NCI-H2107 (cell line): ENCODE results near the gene ARAF.
"Not testable (repeated sequence)": the region's sequence is repeated elsewhere in the genome, so short reads cannot be mapped to it uniquely, and the experiment has no call there.

Source experiments
- DNase-seq: peaks from one replicate; lab custom pipeline; 2025; lab: John Stamatoyannopoulos, UW

Gene ARAF

DNA sequence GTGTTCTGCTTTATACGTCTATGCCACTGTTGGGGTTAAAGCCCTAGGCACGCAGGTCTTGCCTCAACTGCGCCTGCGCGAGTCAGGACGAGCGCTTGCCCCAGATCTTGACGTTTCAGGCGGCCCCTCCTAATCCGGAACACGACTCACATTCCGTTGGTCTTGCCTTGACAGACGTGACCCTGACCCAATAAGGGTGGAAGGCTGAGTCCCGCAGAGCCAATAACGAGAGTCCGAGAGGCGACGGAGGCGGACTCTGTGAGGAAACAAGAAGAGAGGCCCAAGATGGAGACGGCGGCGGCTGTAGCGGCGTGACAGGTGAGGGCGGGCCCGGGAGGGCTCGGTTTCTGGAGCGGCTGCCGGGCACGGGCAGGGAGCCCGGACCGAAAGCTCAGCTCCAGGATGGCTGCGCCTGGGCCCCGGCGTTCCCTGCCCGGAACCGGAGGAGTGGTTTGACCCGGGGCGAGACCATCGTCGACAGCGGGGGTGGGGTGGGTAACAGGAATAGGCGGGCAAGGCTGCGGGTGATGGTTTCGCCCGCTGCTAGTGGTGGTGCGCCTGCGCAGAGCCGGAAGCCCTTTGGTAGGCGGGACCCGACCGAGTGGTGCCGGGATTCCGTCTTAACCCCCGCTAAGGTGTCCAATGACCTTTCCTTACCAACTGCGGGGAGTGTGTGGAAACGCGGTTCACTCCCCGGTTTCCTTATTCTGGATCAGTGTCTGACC is at the start of gene ARAF:
TSS of gene ARAF (plus strand) at position 272 of the 725 bp plus-strand sequence. CDS start 1,763 bp downstream, outside the sequence.
- DNase-seq: peak; percentile 95

DNA sequence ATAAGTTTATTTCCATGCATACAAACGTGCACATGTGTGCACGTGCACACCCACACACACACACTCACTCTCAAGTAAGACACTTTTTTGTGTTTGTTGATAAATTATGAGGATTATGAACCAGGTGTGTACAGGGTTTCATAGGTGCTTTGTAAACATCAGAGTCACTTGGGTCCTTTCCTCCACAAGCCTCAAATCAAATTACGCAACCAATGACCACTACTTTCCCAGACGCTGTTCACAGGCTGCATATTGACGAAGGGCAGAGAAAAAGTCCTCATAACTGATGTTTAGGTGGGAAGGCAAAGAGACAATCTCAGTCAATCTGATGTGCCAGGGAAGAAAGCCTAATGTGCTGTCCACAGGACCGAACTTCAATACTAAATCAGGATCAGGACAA is 48.6 kb upstream of the ARAF start:
- DNase-seq: not testable (repeated sequence)

DNA sequence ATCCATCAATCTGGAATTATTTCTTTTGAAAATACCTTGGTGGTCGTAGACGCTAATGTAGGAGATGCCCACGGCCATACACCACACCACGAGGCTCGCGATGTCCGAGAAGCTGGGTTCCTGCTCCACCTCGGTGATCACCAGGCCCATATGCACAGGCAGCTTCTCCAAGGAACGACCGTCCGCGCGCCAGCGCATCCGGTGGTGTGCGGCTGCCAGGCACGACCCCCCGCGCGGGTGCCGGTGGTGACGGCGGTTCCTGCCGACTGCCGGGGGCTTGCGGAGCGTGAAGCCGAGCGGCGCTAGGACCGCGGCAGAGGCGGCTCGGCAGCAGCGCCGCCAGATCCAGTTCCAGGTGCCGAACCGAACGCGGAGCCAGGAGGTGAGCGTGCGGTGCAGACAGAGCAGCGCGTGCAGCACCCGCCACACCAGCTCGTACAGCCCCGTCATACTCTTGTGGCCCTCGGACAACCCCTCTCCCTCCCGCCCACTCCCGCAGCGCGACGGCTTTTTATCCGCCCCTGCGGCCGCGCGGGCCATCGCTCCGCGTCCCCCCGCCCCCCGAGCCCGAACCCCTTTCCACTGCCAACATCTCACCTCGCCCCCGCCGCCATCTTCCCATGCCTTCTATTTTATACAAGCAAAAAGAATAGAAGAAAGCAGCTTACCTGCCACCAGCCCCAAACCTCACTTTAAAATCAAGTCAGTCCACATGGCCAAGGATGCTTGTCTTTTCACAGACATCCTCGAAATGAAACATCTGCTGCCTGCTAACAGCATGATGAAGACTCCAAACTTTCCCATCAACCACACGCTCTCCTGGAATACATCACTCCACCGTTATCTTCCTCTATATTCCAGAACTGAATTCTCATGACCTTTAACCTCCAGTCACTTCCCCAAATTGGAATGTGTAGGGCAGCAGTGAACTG is 47.7 kb upstream of the ARAF start:
- DNase-seq: not testable (repeated sequence)

DNA sequence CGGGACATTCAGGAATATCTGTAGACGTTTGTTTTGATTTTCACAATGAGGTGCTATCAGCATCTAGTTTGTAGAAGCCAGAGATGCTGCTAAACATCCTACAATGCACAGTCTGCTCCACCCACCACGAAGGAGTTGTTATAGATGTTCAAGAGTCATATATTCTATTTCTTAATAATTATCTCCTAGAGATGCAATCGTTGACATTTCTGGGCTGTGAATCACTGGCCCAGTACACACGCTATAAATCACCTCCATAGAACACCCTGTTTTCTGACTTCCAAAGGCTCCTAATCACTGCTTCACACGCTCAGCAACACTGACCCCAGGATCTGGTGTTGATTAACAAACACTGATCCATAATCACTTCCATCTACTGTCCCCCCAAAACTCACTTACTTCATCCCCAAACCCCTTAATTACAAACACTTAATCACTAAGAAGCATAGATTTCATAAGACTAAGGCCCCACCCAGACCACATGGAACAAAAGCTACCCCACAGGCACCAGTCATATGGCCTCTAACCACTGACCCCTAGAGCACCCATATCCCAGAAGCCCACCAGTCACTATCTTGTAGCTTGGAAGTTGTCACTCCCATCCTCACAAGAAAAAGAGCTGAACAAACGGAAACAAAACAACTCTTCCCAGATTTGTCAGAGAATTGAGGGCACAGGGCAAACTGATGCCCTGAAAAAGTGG is 46.3 kb upstream of the ARAF start:
- DNase-seq: no peak

DNA sequence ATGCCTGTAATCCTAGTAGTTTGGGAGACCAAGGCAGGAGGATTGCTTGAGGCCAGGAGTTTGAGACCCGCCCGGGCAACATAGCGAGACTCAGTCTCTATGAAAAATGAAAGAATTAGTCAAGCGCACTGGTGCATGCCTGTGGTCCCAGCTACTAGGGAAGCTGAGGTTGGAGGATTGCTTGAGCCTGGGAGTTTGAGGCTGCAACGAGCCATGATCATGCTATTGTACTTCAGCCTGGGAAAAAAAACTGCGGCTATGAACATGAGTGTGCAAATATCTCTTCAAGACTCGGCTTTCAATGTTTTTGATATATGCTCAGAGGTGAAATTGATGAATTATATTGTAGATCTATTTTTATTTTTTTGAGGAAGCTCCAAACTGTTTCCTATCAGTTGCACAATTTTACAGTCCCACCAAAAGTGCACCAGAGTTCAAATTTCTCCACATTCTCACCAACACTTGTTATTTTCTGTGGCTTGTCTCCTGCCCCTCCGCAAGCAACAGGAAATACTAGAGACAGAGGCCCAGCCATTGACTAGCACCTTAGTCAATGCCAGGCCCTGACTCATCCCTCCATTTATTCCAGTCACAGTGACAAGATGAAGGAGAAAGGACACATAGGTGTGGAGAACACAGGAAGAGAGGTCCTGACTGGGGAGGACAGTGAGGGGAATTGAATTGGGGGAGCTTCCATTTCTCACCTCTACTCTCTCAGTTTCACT is 44.9 kb upstream of the ARAF start:
- no peak for DNase-seq

DNA sequence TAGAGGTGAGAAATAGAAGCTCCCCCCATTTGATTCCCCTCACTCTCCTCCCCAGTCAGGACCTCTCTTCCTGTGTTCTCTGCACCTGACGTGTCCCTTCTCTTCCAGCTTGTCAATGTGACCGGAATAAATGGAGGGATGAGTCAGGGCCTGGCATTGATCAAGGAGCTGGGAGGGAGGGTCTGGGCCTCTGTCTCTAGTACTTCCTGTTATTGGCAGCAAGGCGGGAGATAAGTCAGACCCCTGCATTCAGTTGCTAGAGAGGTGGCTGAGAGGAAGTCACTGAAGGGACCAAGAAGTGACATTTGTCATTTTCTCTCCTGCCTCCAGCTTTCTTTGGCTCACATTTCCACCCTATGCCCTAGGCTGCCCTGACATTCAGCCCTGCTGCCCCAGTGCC is 42.9 kb upstream of the ARAF start:
- DNase-seq: no peak

DNA sequence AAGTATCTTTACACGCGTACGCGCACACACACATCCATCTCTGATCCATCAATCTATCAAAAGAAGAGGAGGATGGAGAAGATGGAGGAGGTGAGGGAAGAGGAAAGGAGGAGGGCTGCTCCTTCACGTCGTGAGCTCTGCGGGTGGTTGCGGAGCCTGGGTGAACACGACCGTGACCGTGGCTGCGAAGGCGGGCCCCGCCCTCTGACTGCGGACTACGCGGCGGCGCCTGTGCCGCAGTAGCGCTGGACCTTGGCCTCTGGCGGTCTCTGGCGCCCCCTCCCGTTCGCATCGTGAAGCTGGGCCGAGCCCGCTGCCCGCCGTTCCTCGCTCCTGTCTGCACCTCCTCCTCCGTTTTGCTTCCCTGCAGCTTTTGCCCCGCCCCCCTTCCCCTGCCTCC is 37.7 kb upstream of the ARAF start:
- peak; percentile 76 for DNase-seq

DNA sequence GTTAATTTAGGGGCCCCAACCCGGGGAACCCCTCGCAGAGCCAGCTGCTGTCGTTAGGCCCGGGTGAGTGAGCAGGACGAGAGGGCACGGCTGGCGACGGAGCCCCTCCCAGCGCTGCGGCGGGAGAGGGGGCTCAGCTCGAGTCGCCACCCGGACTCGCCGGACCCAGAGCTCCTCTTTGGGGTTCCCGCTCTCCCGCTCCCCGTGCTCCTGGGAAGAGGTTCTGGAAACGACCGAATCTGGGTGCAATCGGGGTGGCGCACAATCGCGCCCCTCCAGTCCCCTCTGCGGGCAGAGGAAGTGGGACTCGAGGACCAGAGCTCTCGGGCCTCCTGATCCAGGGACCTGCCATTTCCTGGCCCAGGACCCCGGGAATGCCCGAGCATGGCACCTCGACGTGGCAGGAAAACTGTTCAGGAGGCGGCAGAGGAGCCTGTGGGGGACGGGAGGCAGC is 37.3 kb upstream of the ARAF start:
- no peak for DNase-seq

DNA sequence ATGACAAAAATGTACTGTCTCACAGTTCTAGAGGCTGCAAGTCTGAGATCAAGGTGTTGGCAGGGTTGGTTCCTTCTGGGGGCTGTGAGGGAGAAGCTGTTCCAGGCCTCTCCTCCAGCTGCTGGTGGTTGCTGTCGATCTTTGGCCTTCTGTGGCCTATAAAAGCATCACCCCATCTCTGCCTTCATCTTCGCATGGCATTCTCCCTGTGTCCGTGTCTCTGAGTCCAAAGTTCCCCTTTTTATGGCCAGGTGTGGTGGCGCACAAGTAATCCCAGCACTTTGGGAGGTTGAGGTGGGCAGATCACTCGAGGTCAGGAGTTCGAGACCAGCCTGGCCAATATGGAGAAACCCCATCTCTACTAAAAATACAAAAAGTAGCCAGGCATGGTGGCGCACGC is 31.5 kb upstream of the ARAF start:
- no peak for DNase-seq

DNA sequence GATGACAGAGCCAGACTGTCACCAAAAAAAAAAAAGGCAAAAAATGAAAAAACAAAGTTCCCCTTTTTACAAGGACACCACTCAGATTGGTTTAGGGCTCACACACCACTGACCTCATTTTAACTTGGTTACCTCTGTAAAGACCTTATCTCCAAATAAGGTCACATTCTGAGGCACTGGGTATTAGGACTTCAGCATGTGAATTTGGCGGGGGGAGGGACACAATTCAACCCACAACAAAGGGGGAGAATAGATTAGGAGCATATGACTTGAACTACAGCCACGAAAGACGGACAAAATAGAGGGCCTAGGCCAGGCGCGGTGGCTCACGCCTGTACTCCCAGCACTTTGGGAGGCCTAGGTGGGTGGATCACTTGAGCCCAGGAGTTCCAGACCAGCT is 31.0 kb upstream of the ARAF start:
- no peak for DNase-seq

DNA sequence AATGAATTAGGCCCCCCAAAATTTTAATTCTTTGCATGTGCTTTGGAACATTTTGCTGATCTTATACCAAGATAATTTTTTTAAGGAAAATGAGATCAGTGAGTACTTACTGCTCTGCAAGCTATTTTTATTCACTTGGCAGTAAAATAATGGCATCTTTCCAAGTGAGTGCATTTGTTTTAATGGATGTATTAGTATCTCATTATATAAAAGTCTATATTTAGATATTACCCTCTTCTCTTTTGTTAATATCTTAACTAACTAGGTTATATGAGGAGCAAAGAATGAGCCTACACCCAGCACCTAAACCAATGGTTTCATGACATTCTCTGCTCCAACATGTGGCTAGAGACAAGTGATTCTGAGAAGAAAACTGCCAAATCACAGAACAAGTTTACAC is 21.1 kb upstream of the ARAF start:
- no peak for DNase-seq

DNA sequence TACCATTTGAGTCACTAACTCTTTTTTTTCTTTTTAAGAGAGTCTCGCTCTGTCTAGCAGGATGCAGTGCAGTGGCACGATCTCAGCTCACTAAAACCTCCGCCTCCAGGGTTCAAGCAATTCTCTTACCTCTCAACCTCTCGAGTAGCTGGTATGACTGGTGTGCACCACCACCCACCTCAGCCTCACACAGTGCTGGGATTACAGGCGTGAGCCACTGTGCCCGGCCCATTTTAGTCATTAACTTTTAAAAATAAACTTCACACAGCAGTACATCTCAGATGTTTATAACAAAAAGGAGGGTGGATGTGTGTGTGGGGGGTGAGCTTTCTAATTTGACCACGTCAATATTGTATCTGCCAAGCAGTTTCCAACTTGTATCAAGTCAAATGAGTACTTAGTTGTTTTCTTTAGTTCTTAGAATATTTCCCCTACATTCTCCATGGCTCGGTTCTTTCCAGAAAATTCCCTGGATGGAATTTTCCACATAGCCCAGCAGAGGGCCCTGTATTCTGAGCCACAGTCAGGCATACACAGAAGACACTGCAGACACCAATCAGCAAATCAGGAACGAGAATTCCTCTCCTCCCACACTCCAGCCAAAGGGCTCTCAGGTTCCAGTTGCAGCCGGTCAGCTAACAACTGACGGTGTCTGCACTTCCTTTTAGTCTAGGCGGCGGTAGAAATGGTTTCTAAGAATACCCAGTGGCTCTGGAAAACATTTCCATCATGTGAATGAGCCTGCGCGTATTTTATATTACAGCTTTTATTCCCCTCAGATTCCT is 20.1 kb upstream of the ARAF start:
- DNase-seq: peak; percentile 81

DNA sequence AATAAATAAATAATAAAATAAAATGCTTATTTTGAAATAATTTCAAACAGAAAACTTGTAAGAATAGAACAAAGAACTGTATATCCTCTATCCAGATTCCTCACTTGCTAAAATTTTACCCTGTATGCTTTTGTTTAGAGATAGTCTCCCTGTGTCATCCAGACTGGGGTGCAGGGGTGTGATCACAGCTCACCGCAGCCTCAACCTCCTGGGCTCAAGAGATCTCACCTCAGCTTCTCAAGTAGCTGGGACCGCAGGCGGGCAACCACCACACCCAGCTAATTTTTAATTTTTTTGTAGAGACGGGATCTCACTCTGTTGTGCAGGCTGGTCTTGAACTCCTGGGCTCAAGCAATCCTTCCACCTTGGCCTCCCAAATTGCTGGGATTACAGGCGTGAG is 17.5 kb upstream of the ARAF start:
- no peak for DNase-seq

DNA sequence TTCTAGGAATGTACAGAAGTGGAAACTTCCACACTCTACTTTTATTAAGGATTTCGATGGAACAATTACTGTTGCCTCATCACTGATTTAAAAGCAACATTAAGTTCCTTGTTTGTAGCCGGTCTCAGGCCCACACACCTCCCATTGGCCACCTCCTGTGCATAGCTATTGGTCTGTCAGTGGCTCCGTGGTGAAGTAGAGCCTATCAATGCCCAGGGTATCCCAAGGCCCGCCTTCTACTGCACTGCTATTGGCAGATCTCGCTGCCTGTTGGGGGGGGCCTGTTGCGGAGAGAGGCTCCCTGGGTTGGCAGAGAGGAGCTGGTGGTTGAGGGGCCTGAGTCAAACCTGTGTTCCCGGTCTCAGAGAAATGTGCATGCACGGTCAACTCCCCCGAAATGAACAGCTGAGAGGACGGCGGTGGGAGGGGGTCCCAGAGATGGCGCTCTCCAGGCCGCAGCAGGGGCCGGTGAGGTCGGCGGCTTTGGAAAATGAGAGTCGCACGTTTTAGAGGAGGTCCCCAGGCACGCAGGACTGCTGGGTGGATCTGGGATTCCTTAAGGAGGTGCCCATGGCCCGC is 4.9 kb upstream of the ARAF start:
- DNase-seq: peak; percentile 77

DNA sequence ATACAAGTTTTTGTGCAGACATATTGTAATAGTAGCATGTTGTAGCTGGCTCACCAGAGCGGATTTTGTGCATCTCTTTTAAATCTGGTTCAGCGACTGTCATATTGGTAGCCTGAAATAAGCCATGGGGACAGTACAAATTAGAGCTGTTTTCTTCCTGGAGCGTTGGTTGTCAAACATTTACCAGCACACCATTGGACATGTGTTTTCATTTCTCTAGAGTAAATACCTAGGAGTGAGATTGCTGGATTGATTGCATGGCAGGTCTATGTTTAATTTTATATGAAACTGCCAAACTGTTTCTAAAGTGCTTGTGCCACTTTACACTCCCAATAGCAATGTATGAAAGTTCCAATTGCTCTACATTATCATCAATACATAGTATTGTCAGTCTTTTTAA is 2.6 kb upstream of the ARAF start:
- no peak for DNase-seq

DNA sequence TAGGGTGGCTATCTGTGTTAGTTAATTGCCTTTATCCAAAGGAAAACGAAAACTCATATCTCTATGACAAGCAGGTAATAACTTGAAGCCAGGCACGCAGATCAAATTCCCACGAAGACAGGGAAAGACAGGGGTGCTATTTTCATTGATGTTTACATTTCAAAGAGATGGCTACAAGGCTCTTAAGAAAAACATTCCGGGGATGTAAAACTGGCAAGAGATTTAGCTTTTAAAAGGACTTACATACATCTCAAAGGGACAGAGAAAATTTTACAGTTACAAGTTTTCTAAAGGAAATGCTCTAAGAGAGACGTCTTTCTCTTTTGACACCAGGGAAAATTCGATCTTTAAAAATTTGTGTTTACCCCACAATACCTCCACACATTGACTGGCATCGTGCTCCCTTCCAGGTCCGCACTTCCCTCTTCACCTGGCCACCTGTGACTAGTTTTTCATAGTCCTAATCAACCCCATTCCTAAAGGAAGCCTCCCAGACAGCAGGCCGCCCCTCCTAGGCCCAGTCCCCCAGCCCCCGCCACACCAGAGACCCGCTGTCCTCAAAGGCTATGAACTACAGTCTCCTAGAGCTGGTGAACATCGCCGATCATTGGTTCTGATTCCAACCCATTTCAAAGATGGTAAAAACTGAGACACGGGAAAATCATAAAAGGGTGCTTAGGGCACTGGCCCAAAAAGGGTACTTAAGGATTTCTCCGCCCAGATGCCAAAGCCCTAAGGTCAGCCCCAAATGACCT is 649 bp upstream of the ARAF start:
- no peak for DNase-seq

DNA sequence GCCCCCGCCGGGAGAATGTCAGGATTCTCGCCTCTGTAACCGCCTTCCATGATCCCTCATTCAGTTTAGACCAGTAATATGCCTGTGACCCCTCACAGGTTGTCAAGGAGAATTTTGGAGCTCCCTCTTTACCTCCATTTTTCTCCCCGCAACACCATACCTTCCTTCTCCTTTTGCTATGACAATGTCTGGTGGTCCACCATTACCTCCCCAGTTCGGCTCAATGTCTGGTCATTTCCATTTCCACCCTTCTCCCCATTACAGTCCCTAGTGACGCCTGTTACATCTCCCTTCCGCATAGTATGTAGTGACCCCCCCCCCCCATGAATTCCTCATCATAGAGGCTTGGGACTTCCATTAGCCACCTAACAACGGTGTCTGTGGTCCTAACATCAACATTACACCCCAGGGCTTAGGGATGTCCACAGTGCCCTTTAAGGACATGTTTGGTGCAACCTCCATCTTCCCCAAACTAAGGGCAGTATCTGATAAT is 700 bp downstream of the ARAF start:
- DNase-seq: no peak

DNA sequence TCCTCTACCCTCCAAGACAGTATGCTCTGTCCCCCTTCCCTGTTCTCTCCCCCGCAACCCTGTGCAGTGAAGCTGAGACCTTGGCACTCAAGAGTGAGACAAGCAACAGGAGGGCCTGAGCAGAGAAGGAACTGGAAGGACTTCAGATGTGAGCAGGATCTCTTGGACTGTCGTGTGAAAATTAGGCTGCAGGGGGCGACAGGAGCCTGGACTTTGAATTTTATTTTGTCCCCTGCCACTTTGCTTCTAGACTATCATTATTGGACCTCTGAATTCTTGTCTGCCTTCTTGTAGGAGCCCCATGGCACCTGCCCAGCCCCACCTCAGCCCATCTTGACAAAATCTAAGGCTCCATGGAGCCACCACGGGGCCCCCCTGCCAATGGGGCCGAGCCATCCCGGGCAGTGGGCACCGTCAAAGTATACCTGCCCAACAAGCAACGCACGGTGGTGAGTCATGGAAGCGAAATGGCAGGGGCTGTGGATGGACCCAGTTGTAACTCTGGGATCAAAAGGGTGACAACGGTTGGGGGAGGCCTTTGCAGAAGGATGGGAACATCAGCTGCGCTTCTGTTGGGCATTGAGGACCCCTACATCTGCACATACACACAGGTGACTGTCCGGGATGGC is 1.7 kb downstream of the ARAF start:
- no peak for DNase-seq

DNA sequence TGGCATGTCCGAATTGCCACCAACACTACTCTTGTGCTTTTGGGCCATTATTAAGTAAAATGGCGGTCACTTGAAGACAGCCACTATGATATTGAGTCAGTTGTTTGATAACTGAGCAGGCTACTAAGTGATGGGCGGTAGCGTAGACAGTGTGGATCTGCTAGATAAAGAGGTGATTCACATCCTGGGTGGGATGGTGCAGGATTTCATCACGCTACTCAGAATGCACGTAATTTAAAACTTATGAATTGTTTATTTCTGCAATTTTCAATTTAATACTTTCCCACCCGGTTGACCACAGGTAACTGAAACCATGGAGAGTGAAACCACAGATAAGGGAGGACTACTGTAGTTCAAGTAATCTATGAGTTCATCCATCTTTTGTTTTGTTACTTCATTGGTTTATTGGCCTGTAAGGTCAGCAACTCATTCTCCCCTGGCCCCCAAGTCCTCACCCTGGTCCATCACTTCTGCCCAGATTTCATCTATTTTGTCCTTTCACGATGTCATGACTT is 2.9 kb downstream of the ARAF start:
- no peak for DNase-seq
